ENCODE data around the gene NMNAT3.

NMNAT3 gene

GRCh38 chr3:139547666-139548065 is 130.1 kb downstream of the NMNAT3 start:
- DNase-seq (ENCODE audit: low spot score): no peak
- FAIRE-seq: no peak

- FAIRE-seq (no peak), DNase-seq (ENCODE audit: low spot score) (no peak)
These were observed 131.0 kb downstream of the NMNAT3 start for GRCh38 chr3:139546772-139547171.

GRCh38 chr3:139541532-139542288 is 136.1 kb downstream of the NMNAT3 start:
- FAIRE-seq (no peak), DNase-seq (ENCODE audit: low spot score) (no peak)

- FAIRE-seq: no peak
- no peak for DNase-seq (ENCODE audit: low spot score)
These were observed 136.9 kb downstream of the NMNAT3 start for GRCh38 chr3:139540651-139541531.

- FAIRE-seq (no peak), DNase-seq (ENCODE audit: low spot score) (no peak)
These were observed 139.0 kb downstream of the NMNAT3 start for GRCh38 chr3:139538733-139539132.

GRCh38 chr3:139537795-139538621 is 139.8 kb downstream of the NMNAT3 start:
- FAIRE-seq: no peak
- DNase-seq (ENCODE audit: low spot score): no peak

GRCh38 chr3:139537361-139537760 is 140.4 kb downstream of the NMNAT3 start:
- no peak for FAIRE-seq
- no peak for DNase-seq (ENCODE audit: low spot score)

- no peak for DNase-seq (ENCODE audit: low spot score)
These were observed 142.5 kb downstream of the NMNAT3 start for GRCh38 chr3:139534992-139535879.

GRCh38 chr3:139534455-139534812 is 143.3 kb downstream of the NMNAT3 start:
- DNase-seq (ENCODE audit: low spot score) (peak; percentile 29), FAIRE-seq (peak; percentile 62)

More at GRCh38 chr3:139534992-139535879, 142.5 kb downstream of the NMNAT3 start:
- FAIRE-seq: no peak

GRCh38 chr3:139533781-139534454 is 143.9 kb downstream of the NMNAT3 start:
- FAIRE-seq (peak; percentile 20), DNase-seq (ENCODE audit: low spot score) (peak; percentile 33)

- DNase-seq (ENCODE audit: low spot score): no peak
These were observed 144.8 kb downstream of the NMNAT3 start for GRCh38 chr3:139532976-139533375.

GRCh38 chr3:139530717-139531116 is 147.1 kb downstream of the NMNAT3 start:
- FAIRE-seq (no peak), DNase-seq (ENCODE audit: low spot score) (no peak)

More at GRCh38 chr3:139532976-139533375, 144.8 kb downstream of the NMNAT3 start:
- FAIRE-seq: no peak

- FAIRE-seq (no peak), DNase-seq (ENCODE audit: low spot score) (no peak)
These were observed 148.1 kb downstream of the NMNAT3 start for GRCh38 chr3:139529662-139530061.

- DNase-seq (ENCODE audit: low spot score): no peak
- no peak for FAIRE-seq
These were observed 148.8 kb downstream of the NMNAT3 start for GRCh38 chr3:139528924-139529323.

- FAIRE-seq (no peak), DNase-seq (ENCODE audit: low spot score) (no peak)
These were observed 149.5 kb downstream of the NMNAT3 start for GRCh38 chr3:139528281-139528680.

GRCh38 chr3:139527265-139527664 is 150.5 kb downstream of the NMNAT3 start:
- FAIRE-seq (no peak), DNase-seq (ENCODE audit: low spot score) (no peak)

GRCh38 chr3:139526146-139526545 is 151.6 kb downstream of the NMNAT3 start:
- no peak for DNase-seq (ENCODE audit: low spot score)
- no peak for FAIRE-seq

- DNase-seq (ENCODE audit: low spot score) (no peak), FAIRE-seq (no peak)
These were observed 152.7 kb downstream of the NMNAT3 start for GRCh38 chr3:139524841-139525636.

GRCh38 chr3:139523718-139524117 is 154.1 kb downstream of the NMNAT3 start:
- DNase-seq (ENCODE audit: low spot score): no peak

More at GRCh38 chr3:139523718-139524117, 154.1 kb downstream of the NMNAT3 start:
- FAIRE-seq: no peak
